DND-41 (cell line): Measurements from ENCODE around the gene INTS6.
A peak's percentile ranks its signal among the peaks of the same experiment; 100 is the strongest.

Experiments
- ATAC-seq: fragments of 200-7000 bp; cut with Tn5 transposase; 3 replicates; pipeline ENCODE4 v1.9.1; 2021; ENCODE audit warnings: low read depth; ENCODE audit not compliant: insufficient read depth
- DNase-seq: peaks from one replicate; pipeline ENCODE4 v3.0.0-alpha.2; 2020
- H2AFZ ChIP-seq: 2 replicates; pipeline ENCODE4 v1.6.0; 2012; ENCODE audit warnings: low read depth, low read length
- H3K27ac ChIP-seq: 2 replicates; pipeline ENCODE4 v1.5.1; 2012; ENCODE audit warnings: low read length, inconsistent platforms
- H3K27me3 ChIP-seq: fragments of 200-600 bp; sonication (generic); 2 replicates; pipeline ENCODE4 v1.6.0; 2012; ENCODE audit warnings: low read length, mild to moderate bottlenecking, inconsistent platforms; ENCODE audit not compliant: insufficient read depth, poor library complexity
- H3K36me3 ChIP-seq: 2 replicates; pipeline ENCODE4 v1.5.1; 2012; ENCODE audit warnings: low read length, inconsistent platforms; ENCODE audit not compliant: insufficient read depth
- H3K4me1 ChIP-seq: 2 replicates; pipeline ENCODE4 v1.5.1; 2012; ENCODE audit warnings: mild to moderate bottlenecking, low read length; ENCODE audit not compliant: insufficient read depth
- H3K4me2 ChIP-seq: 2 replicates; pipeline ENCODE4 v1.6.0; 2012; ENCODE audit warnings: mild to moderate bottlenecking, moderate library complexity, low read length, inconsistent platforms; ENCODE audit not compliant: insufficient read depth
- H3K4me3 ChIP-seq, 2 experiments: fragments of 200-600 bp in 1 of 2; shearing (Covaris generic) in 1 of 2; 2 replicates each; pipeline ENCODE4 v1.5.1; 2012 to 2016; ENCODE audit warnings: inconsistent platforms in 2 of 2, low read length in 2 of 2, mild to moderate bottlenecking in 2 of 2, low read depth in 1 of 2, moderate library complexity in 1 of 2
- H3K79me2 ChIP-seq: 2 replicates; pipeline ENCODE4 v1.6.0; 2012; ENCODE audit warnings: low read length, inconsistent platforms; ENCODE audit not compliant: insufficient read depth
- H3K9ac ChIP-seq: 2 replicates; pipeline ENCODE4 v1.6.0; 2012; ENCODE audit warnings: low read depth, mild to moderate bottlenecking, inconsistent platforms, low read length, moderate library complexity
- H3K9me3 ChIP-seq: 2 replicates; pipeline ENCODE4 v1.5.1; 2012; ENCODE audit warnings: low read length, moderate library complexity, mild to moderate bottlenecking, inconsistent platforms; ENCODE audit not compliant: insufficient read depth, severe bottlenecking
- H4K20me1 ChIP-seq: 2 replicates; pipeline ENCODE4 v1.6.0; 2012; ENCODE audit warnings: low read length; ENCODE audit not compliant: insufficient read depth
- CTCF ChIP-seq: IDR thresholded peaks from 2 replicates; pipeline ENCODE4 v1.5.1; 2012; ENCODE audit warnings: borderline replicate concordance, low read length, moderate library complexity, mild to moderate bottlenecking; ENCODE audit not compliant: poor library complexity, severe bottlenecking; ENCODE audit errors: extremely low read depth
- EZH2 ChIP-seq: IDR thresholded peaks from 3 replicates; pipeline ENCODE4 v1.6.1; 2012; ENCODE audit warnings: borderline replicate concordance, low read depth, mild to moderate bottlenecking, moderate library complexity, low read length, inconsistent platforms; ENCODE audit not compliant: severe bottlenecking

Gene INTS6, protein sequence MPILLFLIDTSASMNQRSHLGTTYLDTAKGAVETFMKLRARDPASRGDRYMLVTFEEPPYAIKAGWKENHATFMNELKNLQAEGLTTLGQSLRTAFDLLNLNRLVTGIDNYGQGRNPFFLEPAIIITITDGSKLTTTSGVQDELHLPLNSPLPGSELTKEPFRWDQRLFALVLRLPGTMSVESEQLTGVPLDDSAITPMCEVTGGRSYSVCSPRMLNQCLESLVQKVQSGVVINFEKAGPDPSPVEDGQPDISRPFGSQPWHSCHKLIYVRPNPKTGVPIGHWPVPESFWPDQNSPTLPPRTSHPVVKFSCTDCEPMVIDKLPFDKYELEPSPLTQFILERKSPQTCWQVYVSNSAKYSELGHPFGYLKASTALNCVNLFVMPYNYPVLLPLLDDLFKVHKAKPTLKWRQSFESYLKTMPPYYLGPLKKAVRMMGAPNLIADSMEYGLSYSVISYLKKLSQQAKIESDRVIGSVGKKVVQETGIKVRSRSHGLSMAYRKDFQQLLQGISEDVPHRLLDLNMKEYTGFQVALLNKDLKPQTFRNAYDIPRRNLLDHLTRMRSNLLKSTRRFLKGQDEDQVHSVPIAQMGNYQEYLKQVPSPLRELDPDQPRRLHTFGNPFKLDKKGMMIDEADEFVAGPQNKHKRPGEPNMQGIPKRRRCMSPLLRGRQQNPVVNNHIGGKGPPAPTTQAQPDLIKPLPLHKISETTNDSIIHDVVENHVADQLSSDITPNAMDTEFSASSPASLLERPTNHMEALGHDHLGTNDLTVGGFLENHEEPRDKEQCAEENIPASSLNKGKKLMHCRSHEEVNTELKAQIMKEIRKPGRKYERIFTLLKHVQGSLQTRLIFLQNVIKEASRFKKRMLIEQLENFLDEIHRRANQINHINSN

DNA sequence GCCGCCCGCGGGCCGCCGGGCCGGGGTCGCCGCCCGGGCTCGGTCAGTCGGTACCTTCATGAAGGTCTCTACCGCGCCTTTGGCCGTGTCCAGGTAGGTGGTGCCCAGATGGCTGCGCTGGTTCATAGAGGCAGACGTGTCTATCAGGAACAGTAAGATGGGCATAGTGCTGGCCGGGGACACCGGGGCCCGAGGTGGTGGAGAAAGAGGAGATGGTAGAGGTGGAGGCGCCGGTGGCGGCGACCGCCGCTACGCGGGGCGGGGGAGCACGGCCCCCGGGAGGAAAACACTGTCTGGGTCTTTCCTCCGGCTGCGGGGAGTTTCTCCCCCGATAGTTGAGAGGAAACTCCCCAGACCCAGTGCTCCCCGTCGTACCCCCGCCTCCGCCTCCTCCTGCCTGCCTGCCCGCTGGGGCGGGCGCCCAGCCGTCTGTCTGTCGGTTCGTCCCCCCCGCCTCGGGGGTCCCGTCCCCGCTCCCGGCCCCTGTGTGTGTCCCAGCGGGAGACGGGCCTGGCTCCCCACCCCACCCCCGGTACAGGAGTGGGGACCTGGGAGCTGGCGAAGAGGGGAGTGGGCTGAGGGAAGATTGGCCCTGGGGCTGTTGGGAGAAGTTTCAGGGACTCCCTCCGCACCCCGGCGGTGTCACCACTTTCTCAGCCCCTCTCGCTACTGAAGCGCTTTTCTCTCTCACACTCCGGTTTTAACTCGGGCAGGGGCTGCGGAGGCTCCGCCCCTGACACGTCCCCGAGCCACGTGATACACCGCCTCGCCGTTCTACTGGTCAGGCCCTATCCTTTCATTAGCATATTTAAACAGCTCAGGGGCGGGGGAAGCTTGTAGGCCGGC lies at the start of gene INTS6:
INTS6 (minus strand) TSS at position 676 of the 846 bp plus-strand sequence; CDS start at position 165, 511 bp downstream.
- peak within 1 kb of the TSS; percentile 93 for H2AFZ ChIP-seq
- peak within 1 kb of the TSS; percentile 96 for H3K9ac ChIP-seq
- H3K4me3 ChIP-seq: peak within 1 kb of the TSS; percentile 67 to 90
- peak within 1 kb of the TSS; percentile 90 for H3K4me2 ChIP-seq
- TF ChIP-seq EZH2: no peak
- TF ChIP-seq CTCF: no peak
- peak; percentile 79 for ATAC-seq
- DNase-seq: peak; percentile 99
- H4K20me1 ChIP-seq: no peaks in the 10 kb centered on the region
- H3K9me3 ChIP-seq: peaks cover 19% of the 10 kb centered on the region
- peaks cover 48% of the 10 kb centered on the region for H3K36me3 ChIP-seq
- peaks cover 27% of the 10 kb centered on the region for H3K79me2 ChIP-seq
- no peaks in the 10 kb centered on the region for H3K27me3 ChIP-seq
- H3K4me1 ChIP-seq: peaks cover 24% of the 10 kb centered on the region
- peak within 1 kb of the TSS; percentile 98 for H3K27ac ChIP-seq

DNA sequence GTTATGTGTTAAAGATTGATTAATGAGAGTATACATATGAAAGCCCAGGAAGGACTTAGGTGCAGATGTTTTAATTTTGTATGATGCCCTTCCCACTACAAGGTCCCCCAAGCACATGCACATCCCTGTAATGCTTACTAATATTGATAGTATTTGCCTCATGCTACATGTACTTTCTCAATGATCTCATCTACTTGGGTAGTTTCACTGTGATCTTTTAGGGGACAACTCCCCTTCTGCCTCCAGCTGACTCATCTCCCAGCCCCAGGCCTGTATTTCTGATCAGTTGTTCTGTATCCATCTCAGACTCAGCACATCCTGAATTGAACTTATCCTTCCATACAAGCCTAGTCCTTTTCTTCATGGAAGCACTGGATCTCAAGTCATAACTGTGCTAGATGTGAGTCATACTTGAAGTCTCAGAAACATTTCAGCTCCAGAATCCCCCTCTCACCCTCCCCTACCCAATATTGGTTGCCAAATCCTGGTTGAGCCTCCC lies 49.4 kb upstream of the INTS6 start:
- no peaks in the 10 kb centered on the region for H3K36me3 ChIP-seq
- no peak overlapping the region for H3K4me2 ChIP-seq
- ATAC-seq: no peak
- TF ChIP-seq CTCF: no peak
- no peak for TF ChIP-seq EZH2
- H3K9me3 ChIP-seq: no peaks in the 10 kb centered on the region
- H3K4me3 ChIP-seq: no peak overlapping the region
- peaks cover 2% of the 10 kb centered on the region for H3K27me3 ChIP-seq
- H4K20me1 ChIP-seq: no peaks in the 10 kb centered on the region
- H3K4me1 ChIP-seq: no peaks in the 10 kb centered on the region
- no peak overlapping the region for H2AFZ ChIP-seq
- no peak overlapping the region for H3K27ac ChIP-seq
- no peaks in the 10 kb centered on the region for H3K79me2 ChIP-seq
- H3K9ac ChIP-seq: no peak overlapping the region
- DNase-seq: no peak

DNA sequence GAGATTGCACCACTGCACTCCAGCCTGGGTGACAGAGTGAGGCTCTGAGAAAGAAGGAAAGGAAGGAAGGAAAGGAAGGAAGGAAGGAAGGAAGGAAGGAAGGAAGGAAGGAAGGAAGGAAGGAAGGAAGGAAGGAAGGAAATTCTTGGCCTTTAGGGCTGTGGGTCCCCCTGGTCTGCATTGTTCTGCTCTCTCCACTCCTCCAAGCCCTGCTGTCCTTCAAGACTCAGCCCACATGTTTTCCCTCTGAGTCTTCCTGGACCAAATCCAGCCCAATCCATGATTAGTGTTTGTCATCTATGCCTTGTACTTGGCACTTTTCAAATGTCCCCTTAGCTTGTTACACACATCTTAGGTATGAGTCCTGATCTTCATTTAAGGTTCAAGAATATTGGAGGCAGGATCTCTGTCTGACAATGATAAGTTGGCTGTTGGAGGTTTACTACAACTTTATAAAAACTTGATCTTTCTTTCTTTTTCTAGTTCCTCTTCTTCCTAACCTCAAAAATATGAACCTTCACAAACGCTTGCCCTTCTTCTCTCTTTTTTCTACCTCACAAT lies 48.8 kb upstream of the INTS6 start:
- H3K4me1 ChIP-seq: no peaks in the 10 kb centered on the region
- H3K79me2 ChIP-seq: no peaks in the 10 kb centered on the region
- H4K20me1 ChIP-seq: no peaks in the 10 kb centered on the region
- no peak overlapping the region for H3K4me3 ChIP-seq
- no peak for DNase-seq
- H3K4me2 ChIP-seq: no peak overlapping the region
- no peak for TF ChIP-seq CTCF
- TF ChIP-seq EZH2: no peak
- ATAC-seq: no peak
- no peak overlapping the region for H3K27ac ChIP-seq
- no peak overlapping the region for H3K9ac ChIP-seq
- peaks cover 2% of the 10 kb centered on the region for H3K27me3 ChIP-seq
- no peak overlapping the region for H2AFZ ChIP-seq
- no peaks in the 10 kb centered on the region for H3K9me3 ChIP-seq
- no peaks in the 10 kb centered on the region for H3K36me3 ChIP-seq
